Stimulated activated CD4-positive, alpha-beta T cell treated with anti-CD3 and anti-CD28 coated beads, TNF-alpha, amount 100 ng/mL, for 4 hours (primary cell): ENCODE measurements around the gene SH3BGRL2.
"Not testable (repeated sequence)": the region's sequence is repeated elsewhere in the genome, so short reads cannot be mapped to it uniquely, and the experiment has no call there.

Experiments used
- DNase-seq, 3 experiments: peaks; one replicate each; pipeline ENCODE4 v3.0.0-alpha.2; 2020; ENCODE audit warnings: low read depth in 3 of 3

SH3BGRL2 gene

GRCh38 chr6:79649016-79649415 is 17.9 kb downstream of the SH3BGRL2 start:
- no peak for DNase-seq

- DNase-seq = no peak
Measured at GRCh38 chr6:79650950-79651349, 19.8 kb downstream of the SH3BGRL2 start.

GRCh38 chr6:79656134-79656533 is 25.0 kb downstream of the SH3BGRL2 start:
- DNase-seq = no peak

DNA sequence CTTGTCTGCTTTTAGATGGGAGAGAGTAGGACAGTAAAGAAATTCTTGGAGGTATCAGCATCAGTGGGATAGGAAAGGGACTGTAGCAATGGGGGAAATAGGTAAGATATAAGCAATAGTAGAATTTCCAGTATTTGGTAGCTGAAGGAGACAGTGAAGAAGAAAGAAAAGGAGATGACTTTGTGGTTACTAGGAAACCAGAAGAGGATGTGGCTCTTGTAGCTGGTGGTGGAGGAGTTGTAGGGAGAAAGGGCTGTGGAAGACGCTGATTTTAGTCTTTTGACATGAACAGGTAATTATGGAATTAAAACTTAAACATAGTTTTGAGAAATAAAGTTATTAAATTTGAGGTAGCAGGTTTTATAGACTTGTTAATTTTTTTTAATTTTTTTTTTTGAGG is 26.1 kb downstream of the SH3BGRL2 start:
- no peak for DNase-seq

GRCh38 chr6:79663655-79664054 is 32.5 kb downstream of the SH3BGRL2 start:
- DNase-seq = not testable (repeated sequence)

DNA sequence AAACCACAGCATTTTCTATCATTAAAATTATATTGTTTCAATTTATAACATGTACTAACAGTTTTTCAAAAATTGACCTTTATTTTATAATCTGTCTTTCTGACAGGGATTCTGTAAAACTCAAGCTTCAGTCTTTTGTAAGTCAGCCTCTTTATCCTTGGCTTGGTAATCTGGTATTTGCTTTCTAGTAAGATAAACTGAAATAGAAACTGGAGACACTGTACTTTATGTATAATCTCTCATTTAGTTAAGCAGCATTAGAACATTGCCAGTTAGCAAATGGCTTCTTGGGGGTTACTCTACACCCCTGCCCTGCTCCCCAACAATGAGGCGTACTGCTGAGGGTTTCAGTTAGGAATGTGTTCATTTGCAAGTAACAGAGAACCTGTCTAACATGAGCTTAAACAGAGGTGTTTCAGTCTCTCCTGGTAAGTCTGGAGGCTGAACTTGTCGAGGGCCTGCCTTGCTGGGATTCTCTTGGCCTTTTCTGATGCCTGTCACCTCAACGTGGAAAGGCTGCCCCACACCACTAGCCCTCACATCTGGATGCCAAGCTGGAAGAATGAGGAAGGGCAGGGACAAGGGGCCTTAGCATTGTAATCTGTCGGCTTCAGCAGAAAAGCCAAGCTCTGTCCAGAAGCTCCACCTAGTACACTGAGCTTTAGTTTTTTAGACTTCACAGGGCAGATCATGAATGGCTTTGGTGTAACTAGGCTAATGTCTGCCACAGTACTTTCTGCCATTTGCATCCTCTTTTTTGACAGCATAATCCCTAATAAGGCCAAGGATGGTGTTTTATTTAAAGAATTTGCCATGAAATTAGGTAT is 34.8 kb downstream of the SH3BGRL2 start:
- no peak for DNase-seq

DNA sequence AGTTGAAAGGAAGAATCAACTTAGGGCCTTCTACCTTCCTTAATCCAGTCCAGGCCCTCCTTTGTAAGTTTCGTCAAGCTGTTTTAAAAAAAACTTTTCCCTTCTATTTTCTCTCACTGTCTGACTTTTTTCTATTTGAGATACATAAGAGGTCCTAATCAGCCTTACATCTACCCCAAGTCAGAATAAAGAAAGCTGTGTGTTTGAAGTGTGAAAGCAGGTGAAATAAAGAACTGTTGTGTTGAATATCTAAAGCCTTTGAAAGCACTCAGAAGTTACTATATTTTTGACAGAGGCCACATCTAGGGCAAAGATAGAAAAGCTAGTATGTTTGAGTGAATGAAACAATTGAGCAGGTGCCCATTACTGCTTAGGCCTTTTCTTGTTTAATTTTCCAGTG is 35.5 kb downstream of the SH3BGRL2 start:
- no peak for DNase-seq

DNA sequence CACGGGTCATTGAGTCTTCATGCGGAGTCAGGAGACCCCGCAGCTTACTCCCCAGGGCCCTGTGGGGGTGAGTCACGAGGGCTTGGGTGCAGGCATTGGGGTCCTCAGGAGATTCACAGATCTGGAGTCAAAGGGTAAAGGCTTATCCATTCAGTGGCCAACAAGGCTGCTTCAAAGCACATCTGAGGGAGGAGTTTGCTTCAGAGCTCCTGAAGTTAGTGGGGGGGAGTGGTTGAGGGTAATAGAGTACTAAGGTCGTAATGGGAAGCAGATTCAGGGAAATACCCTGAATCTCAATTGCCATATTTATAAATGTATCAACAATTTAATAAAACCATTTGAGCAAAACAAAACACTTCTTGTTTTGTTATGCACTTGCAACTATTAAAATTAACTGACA is 37.3 kb downstream of the SH3BGRL2 start:
- DNase-seq = no peak

GRCh38 chr6:79669766-79670165 is 38.6 kb downstream of the SH3BGRL2 start:
- DNase-seq = no peak

- no peak for DNase-seq
Measured at GRCh38 chr6:79670789-79671188, 39.7 kb downstream of the SH3BGRL2 start.

- peak; percentile 16 to 34 (median 17) for DNase-seq
Measured at GRCh38 chr6:79671600-79672266, 40.6 kb downstream of the SH3BGRL2 start.

DNA sequence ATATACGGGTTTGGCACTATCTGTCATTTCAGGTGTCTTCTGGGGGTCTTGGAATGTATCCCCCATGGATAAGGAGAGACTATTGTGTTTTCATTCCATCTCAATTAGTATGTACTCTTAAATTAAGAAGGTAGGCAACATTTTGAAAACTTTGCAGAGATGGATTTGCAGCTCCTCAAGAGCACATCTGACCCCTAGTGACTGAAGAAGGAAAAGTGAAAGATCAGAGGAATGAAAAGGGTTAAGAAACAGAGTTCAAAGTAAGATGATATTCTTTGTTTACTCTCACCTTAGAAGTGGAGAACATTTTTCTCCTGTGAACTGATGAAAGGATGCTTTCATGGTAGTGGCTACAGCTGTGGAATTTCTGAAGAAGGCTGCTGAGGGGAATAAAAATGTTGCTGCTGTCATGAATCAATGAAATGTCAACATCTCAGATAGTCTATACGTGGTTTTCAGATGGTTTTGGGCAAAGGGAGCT is 41.5 kb downstream of the SH3BGRL2 start:
- DNase-seq = no peak

DNA sequence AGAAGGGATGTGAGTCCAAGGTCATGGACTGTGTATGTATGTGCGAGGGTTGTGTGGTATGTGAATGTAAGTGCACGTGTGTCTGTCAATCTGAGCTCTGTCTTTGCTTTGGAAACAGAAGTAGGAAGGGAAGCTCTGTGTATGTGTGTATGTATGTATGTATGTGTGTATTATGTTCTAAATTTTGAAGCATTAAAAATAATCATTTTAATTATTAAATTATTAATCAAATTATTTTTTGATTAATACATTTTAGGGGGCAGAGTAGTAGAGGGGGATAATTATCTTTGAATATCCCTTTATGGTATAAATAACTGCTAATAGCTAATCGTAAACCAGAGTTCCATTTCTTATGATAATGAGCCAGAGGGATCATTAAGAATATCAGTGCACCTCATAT is 42.8 kb downstream of the SH3BGRL2 start:
- no peak for DNase-seq

DNA sequence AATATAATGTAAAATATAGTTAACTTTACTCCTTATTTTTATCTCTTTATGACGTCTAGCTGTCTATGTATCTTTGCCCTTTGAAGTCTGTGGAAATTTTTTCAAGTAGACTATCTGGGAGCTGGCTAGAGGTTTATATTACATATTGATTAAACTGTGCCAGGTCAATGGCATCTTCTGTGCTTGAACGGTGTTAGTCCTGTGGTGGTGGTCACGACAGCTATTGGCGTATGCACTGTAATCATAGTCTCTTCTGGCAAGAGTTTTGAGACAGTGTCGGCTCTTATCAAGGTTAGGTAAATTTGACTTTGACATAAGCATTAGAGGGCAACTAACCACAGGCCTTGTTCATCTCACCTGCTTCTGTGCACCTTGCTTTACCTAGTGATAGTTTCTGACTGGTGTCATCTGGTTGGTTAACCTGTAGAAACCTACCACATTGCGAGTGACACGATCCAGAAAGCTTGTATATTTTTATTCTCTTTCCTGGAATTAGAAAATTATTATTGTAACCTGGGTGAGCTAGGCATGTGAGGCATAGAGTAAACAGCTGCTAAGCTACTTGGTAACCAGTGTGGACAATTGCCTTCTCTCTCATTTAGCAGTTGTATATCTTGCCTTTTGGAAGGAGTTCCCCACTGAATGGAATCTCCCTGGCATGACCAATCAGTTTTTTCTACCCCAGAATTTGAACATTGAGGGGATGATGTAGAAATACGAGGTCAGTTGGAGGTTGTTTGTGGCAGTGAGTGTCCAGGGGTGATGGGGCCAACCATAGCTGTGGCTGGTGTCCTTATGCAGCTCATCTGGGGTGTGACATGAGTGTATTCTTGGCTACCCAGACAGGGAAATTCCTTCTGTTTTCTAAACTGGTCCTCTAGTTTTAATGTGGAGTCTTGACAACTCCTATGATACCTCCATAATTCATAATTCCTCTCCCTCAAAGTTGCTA is 45.9 kb downstream of the SH3BGRL2 start:
- DNase-seq = no peak

DNA sequence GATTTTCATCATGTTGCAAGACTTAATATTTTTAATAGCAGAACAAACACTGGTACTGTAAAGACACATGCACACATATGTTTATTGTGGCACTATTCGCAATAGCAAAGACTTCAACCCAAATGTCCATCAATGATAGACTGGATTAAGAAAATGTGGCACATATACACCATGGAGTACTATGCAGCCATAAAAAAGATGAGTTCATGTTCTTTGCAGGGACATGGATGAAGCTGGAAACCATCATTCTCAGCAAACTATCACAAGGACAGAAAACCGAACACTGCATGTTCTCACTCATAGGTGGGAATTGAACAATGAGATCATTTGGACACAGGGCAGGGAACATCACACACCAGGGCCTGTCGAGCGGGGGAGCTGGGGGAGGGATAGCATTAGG is 51.6 kb downstream of the SH3BGRL2 start:
- DNase-seq = not testable (repeated sequence)

DNA sequence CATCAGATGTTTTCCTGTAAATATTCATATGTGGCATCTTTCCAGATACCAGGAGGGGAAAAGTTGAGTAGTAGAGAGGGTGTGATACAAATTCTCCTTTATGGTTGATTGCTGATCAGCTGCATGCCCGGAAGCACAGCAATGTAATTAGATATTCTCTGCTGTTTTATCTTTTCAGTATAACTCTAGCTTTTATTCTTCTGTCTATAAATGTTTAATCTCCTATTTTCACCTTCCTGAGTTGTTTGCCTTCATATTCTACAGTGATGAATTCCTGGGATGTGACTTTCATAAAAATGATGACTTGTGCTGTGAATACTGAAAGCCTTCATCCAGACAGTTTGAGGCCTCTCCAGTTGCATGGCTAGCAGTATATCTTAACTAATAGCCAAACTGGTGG is 53.7 kb downstream of the SH3BGRL2 start:
- no peak for DNase-seq

- DNase-seq = no peak
Measured at GRCh38 chr6:79686707-79687309, 55.7 kb downstream of the SH3BGRL2 start.

DNA sequence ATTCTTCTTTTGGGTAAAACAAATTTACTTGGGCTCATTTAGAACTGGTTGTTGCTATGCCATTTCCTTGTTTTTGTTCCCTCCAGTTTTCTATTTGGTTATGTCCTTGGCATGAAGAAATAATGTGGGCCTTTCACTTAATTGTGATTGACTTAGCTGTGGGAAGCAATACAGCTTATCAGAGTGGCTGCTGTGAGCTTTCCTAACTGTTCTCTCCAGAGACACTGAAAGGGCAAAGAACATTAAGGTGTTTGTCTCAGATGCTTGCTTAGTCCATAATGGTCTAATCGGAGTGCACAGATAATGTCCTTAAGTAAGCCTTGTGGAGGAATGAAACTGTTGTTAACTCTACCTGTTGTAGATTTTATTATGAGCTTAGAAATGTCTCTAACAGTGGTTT is 56.6 kb downstream of the SH3BGRL2 start:
- no peak for DNase-seq

- DNase-seq = no peak
Measured at GRCh38 chr6:79694156-79694555, 63.0 kb downstream of the SH3BGRL2 start.

DNA sequence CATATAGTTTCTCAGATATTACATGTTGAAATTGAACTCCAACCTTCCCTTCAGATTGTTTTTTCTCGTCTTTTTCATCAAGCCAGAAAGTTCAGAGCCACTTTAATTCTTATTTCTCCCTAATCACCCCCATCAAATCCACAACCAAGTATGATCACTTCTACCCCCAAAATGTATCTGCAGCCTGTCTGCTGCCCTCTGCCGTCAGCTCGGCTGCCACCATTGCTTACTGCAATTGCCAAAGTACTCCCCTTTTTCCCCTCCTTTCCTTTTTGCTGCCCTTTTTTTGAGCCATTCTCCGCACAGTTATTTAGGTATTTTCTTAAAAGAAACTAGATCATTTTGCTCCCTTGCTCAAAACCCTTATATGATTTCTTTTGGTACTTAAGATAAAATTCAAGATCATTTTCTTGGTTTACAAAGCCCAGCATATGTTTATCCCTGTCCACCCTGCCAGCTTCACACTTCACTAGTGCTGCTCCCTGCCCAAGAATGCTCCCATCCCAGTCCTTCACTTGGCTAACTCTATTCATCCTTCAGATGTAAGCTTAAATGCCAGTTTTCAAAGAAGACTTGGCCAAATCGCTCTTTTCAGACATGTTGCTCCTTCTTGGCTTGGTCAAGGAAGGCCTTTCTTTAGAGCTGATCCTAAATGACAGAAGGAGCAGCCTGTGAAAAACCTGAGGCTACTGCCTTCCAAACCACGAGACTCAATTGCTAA is 63.7 kb downstream of the SH3BGRL2 start:
- DNase-seq = no peak

GRCh38 chr6:79697430-79697829 is 66.3 kb downstream of the SH3BGRL2 start:
- DNase-seq = no peak
